Gastrocnemius medialis (tissue), 4 donors: ENCODE measurements around the gene KRT80.

Source experiments
- CTCF ChIP-seq, 5 experiments: fragments of 450-650 bp in 3 of 5; fragments of 200-600 bp in 2 of 5; sonication (generic) in 2 of 5; IDR thresholded peaks in 4 of 5; conservative IDR thresholded peaks in 1 of 5; 1 replicate in 4 of 5; 2 replicates in 1 of 5; pipeline ENCODE4 v1.5.1; 2016 to 2019; ENCODE audit warnings: antibody characterized with exemption in 5 of 5, mild to moderate bottlenecking in 3 of 5, moderate library complexity in 3 of 5
- POLR2A ChIP-seq, 2 donors: fragments of 450-650 bp; IDR thresholded peaks; one replicate each; pipeline ENCODE4 v1.6.1; 2017; ENCODE audit warnings: antibody characterized with exemption in 2 of 2, mild to moderate bottlenecking in 2 of 2, moderate library complexity in 2 of 2

GRCh38 chr12:52232674-52233461 lies 41.1 kb upstream of the KRT80 start, which contains the start of gene KRT7:
- TF ChIP-seq POLR2A (IDR thresholded peaks at IDR 0.05): no peak
- TF ChIP-seq CTCF (IDR thresholded peaks at IDR 0.05 in 4 of 5, conservative IDR thresholded peaks at IDR 0.05 in 1 of 5): no peak
